Ectodermal cell (in vitro differentiated cells): ENCODE results near the gene FRMD5. TPM values are rescaled to one million over a fixed set of nuclear protein-coding genes. Genes with fewer than 3 reads are reported as not detected.
"Not testable (repeated sequence)": the region's sequence is repeated elsewhere in the genome, so short reads cannot be mapped to it uniquely, and the experiment has no call there.

ENCODE experiments used
- H3K27ac ChIP-seq: 2 replicates; pipeline ENCODE4 v1.7.0; 2013; ENCODE audit warnings: mild to moderate bottlenecking, low read depth, low read length; ENCODE audit not compliant: insufficient read depth, poor library complexity, severe bottlenecking
- H3K27me3 ChIP-seq: 2 replicates; pipeline ENCODE4 v1.7.0; 2013; ENCODE audit warnings: mild to moderate bottlenecking, low read length; ENCODE audit not compliant: insufficient read depth, control insufficient read depth, poor library complexity, severe bottlenecking
- H3K36me3 ChIP-seq: one replicate; pipeline ENCODE4 v1.7.0; 2013; ENCODE audit warnings: low read length; ENCODE audit not compliant: control insufficient read depth, insufficient read depth
- H3K4me1 ChIP-seq: one replicate; pipeline ENCODE4 v1.7.0; 2013; ENCODE audit warnings: low read length; ENCODE audit not compliant: control insufficient read depth, insufficient read depth
- H3K4me3 ChIP-seq: 2 replicates; pipeline ENCODE4 v1.7.0; 2013; ENCODE audit warnings: low read depth, low read length, control low read depth; ENCODE audit not compliant: insufficient read depth
- H3K9me3 ChIP-seq: 2 replicates; pipeline ENCODE4 v1.7.0; 2013; ENCODE audit warnings: mild to moderate bottlenecking, low read length, moderate library complexity; ENCODE audit not compliant: control insufficient read depth
- WGBS, 2 experiments: methylation state at CpG; one replicate each; pipeline ENCODE4 v1.1.7; 2013; ENCODE audit warnings: missing lambda C conversion rate in 2 of 2; 5-methylcytosine and 5-hydroxymethylcytosine counted together
- polyA plus RNA-seq, 4 experiments: library from polyadenylated mRNA; stranded (reverse); fragments of 50-300 nt; gene quantifications; one replicate each; pipeline ENCODE4 v1.2.3, GENCODE V29; 2013

The FRMD5 gene
- polyA plus RNA-seq (2013, experiment 1 of 4) = 6.8 TPM
- polyA plus RNA-seq (2013, experiment 2 of 4) = 8.1 TPM
- polyA plus RNA-seq (2013, experiment 3 of 4) = 6.9 TPM
- 6.1 TPM for polyA plus RNA-seq (2013, experiment 4 of 4)

DNA sequence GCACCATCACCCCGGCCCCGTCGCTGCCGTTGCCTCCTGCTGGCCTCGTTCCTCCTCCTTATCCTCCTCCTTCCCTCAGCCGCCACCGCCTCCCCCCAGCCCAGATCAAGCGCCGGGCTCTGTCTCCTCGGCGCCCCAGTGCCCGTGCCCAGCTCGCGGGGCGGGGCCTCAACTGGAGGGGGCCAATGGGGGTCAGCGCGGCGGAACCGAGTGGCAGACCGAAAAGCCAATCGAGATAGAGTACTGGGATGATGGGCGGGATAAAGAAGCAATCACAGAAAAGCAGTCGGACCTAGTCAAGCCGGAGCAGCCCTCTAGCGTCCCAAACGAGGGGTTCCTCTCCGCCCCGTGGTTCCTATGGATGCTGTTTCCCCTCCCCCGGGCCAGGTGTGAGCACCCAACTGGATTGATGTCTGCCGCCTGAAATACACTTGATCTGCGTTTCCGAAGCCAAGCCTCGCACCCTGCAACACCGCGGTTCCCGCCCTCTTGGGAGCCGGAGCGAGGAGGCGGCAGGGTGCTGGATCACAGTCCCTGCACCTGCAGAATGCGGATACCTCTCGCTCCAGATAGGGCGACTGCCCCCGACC is at the start of gene FRMD5:
Gene FRMD5 (minus strand): TSS at position 121 of the 590 bp plus-strand sequence.
- 1 to 2% methylated on average over 43 of the region's 43 CpGs for WGBS, 2 experiments
- peak within 1 kb of the TSS; percentile 68 for H3K4me3 ChIP-seq
- no peaks in the 10 kb centered on the region for H3K36me3 ChIP-seq
- no peaks in the 10 kb centered on the region for H3K4me1 ChIP-seq
- no peaks in the 10 kb centered on the region for H3K9me3 ChIP-seq
- H3K27me3 ChIP-seq = peaks cover 37% of the 10 kb centered on the region
- no peak within 1 kb of the TSS for H3K27ac ChIP-seq

DNA sequence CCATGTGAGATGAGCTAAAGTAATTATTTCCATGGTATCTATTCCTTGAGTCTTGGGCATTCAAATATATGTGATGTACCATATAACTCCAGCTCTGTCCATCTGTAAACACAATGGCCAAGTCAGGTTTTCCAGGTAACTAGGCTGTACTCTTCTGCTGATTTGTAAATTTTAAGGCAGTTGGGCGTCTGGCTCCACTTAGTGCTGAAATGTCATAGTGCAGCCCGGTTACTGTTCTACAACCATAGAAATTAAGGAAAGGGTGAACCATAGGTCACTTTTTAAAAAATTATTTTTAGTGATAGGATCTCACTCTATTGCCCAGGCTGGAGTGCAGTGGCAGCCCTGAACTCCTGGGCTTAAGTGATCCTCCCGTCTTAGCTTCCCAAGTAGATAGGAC is 48.8 kb upstream of the FRMD5 start:
- 87 to 93% methylated on average over 3 of the region's 3 CpGs for WGBS, 2 experiments
- no peaks in the 10 kb centered on the region for H3K36me3 ChIP-seq
- no peaks in the 10 kb centered on the region for H3K9me3 ChIP-seq

DNA sequence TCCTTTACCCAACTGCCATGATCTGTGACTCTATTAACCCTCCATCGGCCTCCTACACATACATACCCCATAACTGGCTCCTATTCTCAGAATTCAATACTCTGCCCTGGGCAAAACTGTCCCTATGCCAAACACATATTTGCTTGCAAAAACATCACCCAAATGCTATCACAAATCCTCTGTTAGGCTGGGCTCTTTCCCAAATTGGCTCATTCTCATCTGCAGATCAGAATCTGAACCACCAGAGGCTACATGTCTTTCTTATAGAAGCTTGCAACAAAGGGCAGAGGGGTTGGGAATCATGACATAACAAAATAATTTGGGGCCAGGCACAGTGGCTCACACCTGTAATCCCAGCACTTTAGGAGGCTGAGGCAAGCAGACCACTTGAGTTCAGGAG is 48.1 kb upstream of the FRMD5 start:
- H3K27ac ChIP-seq = no peak overlapping the region
- 90 to 94% methylated on average over 1 of the region's 1 CpG for WGBS, 2 experiments
- H3K36me3 ChIP-seq = no peaks in the 10 kb centered on the region
- no peaks in the 10 kb centered on the region for H3K27me3 ChIP-seq
- H3K9me3 ChIP-seq = no peaks in the 10 kb centered on the region
- no peaks in the 10 kb centered on the region for H3K4me1 ChIP-seq
- H3K4me3 ChIP-seq = no peak overlapping the region

More for the DNA sequence above, 48.8 kb upstream of the FRMD5 start:
- Histone ChIP-seq H3K27ac (no peak overlapping the region), H3K4me1 (no peaks in the 10 kb centered on the region), H3K4me3 (no peak overlapping the region), H3K27me3 (no peaks in the 10 kb centered on the region)

DNA sequence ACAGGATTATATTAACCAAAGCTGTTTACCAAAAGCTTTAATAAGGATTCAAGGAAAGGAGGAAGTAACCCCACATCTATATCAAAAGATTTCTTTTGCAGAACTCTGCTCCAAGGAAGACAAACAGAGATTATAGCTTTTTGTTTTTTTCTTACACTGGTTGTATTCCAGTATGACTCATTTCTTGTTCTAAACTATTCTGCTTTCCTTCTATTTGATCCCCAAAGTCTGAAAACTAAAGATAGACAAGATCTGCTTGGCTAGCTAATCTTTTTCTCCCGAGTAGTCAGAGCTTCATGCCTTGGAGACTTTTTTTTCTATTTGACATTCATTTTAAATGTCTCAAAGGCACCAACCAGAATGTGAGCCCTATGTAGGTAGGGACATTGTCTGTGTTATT is 36.8 kb upstream of the FRMD5 start:
- no peaks in the 10 kb centered on the region for H3K36me3 ChIP-seq
- WGBS, 2 experiments = 86 to 90% methylated on average over 1 of the region's 1 CpG
- H3K27me3 ChIP-seq = no peaks in the 10 kb centered on the region
- H3K27ac ChIP-seq = no peak overlapping the region
- H3K9me3 ChIP-seq = no peaks in the 10 kb centered on the region
- H3K4me3 ChIP-seq = no peak overlapping the region
- no peaks in the 10 kb centered on the region for H3K4me1 ChIP-seq

DNA sequence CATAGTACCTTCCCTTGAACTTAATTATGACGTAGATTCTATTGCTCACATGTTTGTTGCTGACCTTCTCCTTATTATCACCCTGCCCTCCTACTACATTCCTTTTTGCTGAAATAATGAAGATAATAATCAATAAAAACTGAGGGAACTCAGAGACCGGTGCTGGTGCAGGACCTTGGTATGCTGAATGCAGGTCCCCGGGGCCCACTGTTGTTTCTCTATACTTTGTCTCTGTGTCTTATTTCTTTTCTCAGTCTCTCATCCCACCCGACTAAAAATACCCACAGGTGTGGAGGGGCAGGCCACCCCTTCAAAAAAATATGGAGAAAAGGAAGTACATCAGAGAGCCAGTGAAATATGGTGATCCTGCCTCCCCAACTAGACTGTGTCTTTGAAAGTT is 34.2 kb upstream of the FRMD5 start:
- H3K27me3 ChIP-seq, H3K36me3 ChIP-seq, H3K9me3 ChIP-seq, H3K27ac ChIP-seq, H3K4me1 ChIP-seq, H3K4me3 ChIP-seq: not testable (repeated sequence)
- WGBS, 2 experiments = 88 to 94% methylated on average over 2 to 3 of the region's 4 CpGs

DNA sequence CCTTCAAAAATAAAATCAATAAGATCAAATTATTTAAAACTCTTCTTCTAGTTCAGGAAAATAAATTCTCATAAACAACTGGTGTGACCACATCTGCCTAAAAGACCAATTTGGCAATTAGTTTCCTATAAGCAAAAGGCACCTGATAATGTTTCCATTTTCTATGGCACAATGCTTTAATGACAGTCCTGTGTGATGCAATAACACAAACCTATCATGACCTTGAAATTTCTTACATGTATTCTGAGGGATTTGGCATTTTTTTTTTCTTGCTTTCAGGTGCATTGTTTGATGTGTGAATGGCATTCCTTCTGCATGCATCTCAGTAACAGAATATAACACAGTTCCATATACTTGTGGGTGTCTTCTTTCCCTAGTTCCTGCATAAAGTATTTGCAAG is 32.5 kb upstream of the FRMD5 start:
- Histone ChIP-seq H3K9me3 (no peaks in the 10 kb centered on the region), H3K36me3 (no peaks in the 10 kb centered on the region), H3K27ac (no peak overlapping the region), H3K4me1 (no peaks in the 10 kb centered on the region), H3K27me3 (no peaks in the 10 kb centered on the region), H3K4me3 (no peak overlapping the region)

DNA sequence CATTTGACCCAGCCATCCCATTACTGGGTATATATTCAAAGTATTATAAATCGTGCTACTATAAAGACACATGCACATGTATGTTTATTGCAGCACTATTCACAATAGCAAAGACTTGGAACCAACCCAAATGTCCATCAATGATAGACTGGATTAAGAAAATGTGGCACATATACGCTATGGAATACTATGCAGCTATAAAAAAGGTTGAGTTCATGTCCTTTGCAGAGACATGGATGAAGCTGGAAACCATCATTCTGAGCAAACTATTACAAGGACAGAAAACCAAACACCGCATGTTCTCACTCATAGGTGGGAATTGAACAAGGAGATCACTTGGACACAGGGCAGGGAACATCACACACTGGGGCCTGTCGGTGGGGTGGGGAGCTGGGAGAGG is 31.9 kb upstream of the FRMD5 start:
- H3K4me3 ChIP-seq, H3K36me3 ChIP-seq, H3K9me3 ChIP-seq, H3K4me1 ChIP-seq, H3K27ac ChIP-seq, H3K27me3 ChIP-seq: not testable (repeated sequence)
- WGBS, 2 experiments = 92 to 97% methylated on average over 3 of the region's 4 CpGs

DNA sequence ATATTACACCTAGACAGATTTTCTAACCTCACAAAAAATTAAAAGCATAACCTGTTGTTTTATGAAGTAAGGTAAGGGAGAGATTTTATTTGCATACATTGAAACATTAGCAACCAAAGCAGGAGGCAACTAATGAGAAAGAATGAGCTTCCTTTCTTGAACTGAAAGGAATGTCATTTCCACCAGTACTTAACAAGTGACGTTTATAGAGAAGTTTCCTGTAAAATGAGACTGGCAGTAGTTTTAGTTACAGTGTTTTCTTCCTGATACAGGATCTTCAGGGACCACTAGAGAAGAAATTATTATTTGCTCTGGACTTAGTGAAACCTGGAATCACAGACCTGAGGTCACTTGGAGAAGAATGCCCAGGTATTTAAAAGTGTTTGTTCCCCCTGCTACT is 27.4 kb upstream of the FRMD5 start:
- WGBS, 2 experiments = 75 to 97% methylated on average over 1 of the region's 1 CpG
- Histone ChIP-seq H3K9me3 (no peaks in the 10 kb centered on the region), H3K4me3 (no peak overlapping the region)

DNA sequence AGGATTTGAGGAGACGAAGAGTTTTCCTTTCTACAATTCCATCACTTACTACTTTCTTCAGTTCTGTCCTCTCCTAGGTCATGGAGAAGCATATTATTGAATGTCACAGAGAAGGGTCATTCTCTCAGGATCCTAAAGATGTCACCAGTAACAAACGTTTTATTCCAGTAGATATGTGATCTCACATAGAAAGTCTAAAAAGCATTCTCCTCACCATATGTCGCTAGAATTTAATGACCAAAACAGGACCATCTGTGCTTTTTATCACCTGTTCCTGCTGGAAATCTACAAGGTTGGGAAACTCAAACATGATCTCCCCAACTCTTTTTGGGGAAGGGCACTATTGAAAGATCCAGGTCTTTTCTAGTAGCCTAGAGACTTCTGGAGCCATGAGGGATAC is 24.0 kb upstream of the FRMD5 start:
- 90 to 94% methylated on average over 3 of the region's 3 CpGs for WGBS, 2 experiments
- Histone ChIP-seq H3K27me3 (no peaks in the 10 kb centered on the region), H3K9me3 (no peaks in the 10 kb centered on the region), H3K4me3 (no peak overlapping the region), H3K4me1 (no peaks in the 10 kb centered on the region), H3K36me3 (no peaks in the 10 kb centered on the region), H3K27ac (no peak overlapping the region)

More for the DNA sequence above, 27.4 kb upstream of the FRMD5 start:
- H3K4me1 ChIP-seq = no peaks in the 10 kb centered on the region
- H3K27ac ChIP-seq = no peak overlapping the region
- no peaks in the 10 kb centered on the region for H3K36me3 ChIP-seq
- no peaks in the 10 kb centered on the region for H3K27me3 ChIP-seq

DNA sequence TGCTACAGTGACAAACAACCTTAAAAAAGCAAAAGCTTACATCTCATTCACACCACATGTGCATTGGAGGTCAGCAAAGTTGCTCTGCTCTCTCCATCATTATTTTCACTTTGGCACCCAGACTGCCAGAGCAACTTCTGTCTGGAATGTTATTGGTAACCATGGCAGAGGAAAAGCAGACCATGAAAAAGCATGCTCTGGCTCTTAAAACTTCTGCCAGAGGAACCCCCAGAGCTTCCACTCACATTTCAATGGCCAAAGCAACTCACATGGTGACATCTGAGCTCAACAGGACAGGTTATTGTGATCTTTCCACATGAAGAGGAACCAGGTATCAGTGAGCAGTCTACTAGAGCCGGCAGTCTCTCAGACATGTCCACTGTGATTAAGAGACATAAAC is 21.9 kb upstream of the FRMD5 start:
- 95% methylated on average over 1 of the region's 1 CpG for WGBS, 2 experiments

DNA sequence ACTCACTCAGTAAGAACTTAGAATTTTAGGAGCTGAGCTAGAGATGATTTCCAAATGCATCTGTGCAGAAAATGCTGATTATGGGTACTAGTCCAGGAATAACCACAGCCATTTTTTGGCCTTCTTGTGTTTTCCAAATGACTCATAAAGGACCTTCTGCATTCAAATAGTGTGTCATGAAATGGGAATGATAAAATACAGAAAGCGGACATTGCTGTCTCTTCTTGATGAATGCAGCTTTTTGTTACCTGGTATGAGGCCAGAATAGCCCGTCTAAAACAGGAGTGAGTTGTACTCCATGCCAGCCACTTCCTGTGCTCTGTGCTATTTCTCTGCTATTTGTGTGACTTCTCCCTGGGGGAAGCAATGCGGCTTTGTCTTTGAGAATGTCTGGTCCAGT is 20.5 kb upstream of the FRMD5 start:
- 87 to 93% methylated on average over 3 of the region's 3 CpGs for WGBS, 2 experiments
- Histone ChIP-seq H3K27ac (no peak overlapping the region), H3K27me3 (no peaks in the 10 kb centered on the region), H3K4me1 (no peaks in the 10 kb centered on the region), H3K4me3 (no peak overlapping the region), H3K9me3 (no peaks in the 10 kb centered on the region), H3K36me3 (no peaks in the 10 kb centered on the region)

More for the DNA sequence above, 21.9 kb upstream of the FRMD5 start:
- Histone ChIP-seq H3K27me3 (no peaks in the 10 kb centered on the region), H3K4me3 (no peak overlapping the region), H3K9me3 (no peaks in the 10 kb centered on the region), H3K4me1 (no peaks in the 10 kb centered on the region), H3K36me3 (no peaks in the 10 kb centered on the region), H3K27ac (no peak overlapping the region)
